Activated T-cell treated with anti-CD3 and anti-CD28 coated beads for 48 hours (primary cell): ENCODE measurements around the gene JMJD7.

Source experiments
- DNase-seq: peaks from one replicate; pipeline ENCODE4 v3.0.0-alpha.2; 2020; ENCODE audit warnings: low read depth

Gene JMJD7

GRCh38 chr15:41822957-41823356, 4.9 kb upstream of the JMJD7 start:
- no peak for DNase-seq

GRCh38 chr15:41823502-41823901, 4.4 kb upstream of the JMJD7 start:
- no peak for DNase-seq

GRCh38 chr15:41824062-41824745, 3.7 kb upstream of the JMJD7 start:
- DNase-seq: no peak

- no peak for DNase-seq
Observed at GRCh38 chr15:41825145-41825544, 2.7 kb upstream of the JMJD7 start.

- DNase-seq: no peak
Observed at GRCh38 chr15:41825572-41826535, 2.0 kb upstream of the JMJD7 start.

GRCh38 chr15:41827290-41827879, 507 bp upstream of the JMJD7 start:
- DNase-seq: no peak

- DNase-seq: no peak
Observed at GRCh38 chr15:41828807-41829141, 882 bp downstream of the JMJD7 start.

GRCh38 chr15:41829959-41830646, 2.2 kb downstream of the JMJD7 start:
- DNase-seq: no peak

GRCh38 chr15:41831291-41831690, 3.4 kb downstream of the JMJD7 start:
- DNase-seq: peak; percentile 35

GRCh38 chr15:41832208-41832607, 4.3 kb downstream of the JMJD7 start:
- DNase-seq: no peak

- no peak for DNase-seq
Observed at GRCh38 chr15:41832875-41833274, 5.0 kb downstream of the JMJD7 start.

- no peak for DNase-seq
Observed at GRCh38 chr15:41834096-41834495, 6.2 kb downstream of the JMJD7 start.

GRCh38 chr15:41836073-41836472, 8.2 kb downstream of the JMJD7 start:
- no peak for DNase-seq

- DNase-seq: no peak
Observed at GRCh38 chr15:41836713-41837454, 9.0 kb downstream of the JMJD7 start.

GRCh38 chr15:41838400-41838897, 10.6 kb downstream of the JMJD7 start, which contains the start of gene PLA2G4B:
Gene PLA2G4B (plus strand): TSS chr15:41838847. CDS start chr15:41838914, 67 bp downstream.
- DNase-seq: no peak

GRCh38 chr15:41839781-41840491, 12.0 kb downstream of the JMJD7 start:
- no peak for DNase-seq

- no peak for DNase-seq
Observed at GRCh38 chr15:41840673-41841072, 12.8 kb downstream of the JMJD7 start.

GRCh38 chr15:41841131-41841530, 13.2 kb downstream of the JMJD7 start:
- DNase-seq: no peak

GRCh38 chr15:41842229-41842628, 14.3 kb downstream of the JMJD7 start:
- no peak for DNase-seq

GRCh38 chr15:41843571-41843970, 15.7 kb downstream of the JMJD7 start:
- no peak for DNase-seq

- DNase-seq: no peak
Observed at GRCh38 chr15:41844814-41845213, 16.9 kb downstream of the JMJD7 start.
